ENCODE measurements around the gene PTPRT.

DNA sequence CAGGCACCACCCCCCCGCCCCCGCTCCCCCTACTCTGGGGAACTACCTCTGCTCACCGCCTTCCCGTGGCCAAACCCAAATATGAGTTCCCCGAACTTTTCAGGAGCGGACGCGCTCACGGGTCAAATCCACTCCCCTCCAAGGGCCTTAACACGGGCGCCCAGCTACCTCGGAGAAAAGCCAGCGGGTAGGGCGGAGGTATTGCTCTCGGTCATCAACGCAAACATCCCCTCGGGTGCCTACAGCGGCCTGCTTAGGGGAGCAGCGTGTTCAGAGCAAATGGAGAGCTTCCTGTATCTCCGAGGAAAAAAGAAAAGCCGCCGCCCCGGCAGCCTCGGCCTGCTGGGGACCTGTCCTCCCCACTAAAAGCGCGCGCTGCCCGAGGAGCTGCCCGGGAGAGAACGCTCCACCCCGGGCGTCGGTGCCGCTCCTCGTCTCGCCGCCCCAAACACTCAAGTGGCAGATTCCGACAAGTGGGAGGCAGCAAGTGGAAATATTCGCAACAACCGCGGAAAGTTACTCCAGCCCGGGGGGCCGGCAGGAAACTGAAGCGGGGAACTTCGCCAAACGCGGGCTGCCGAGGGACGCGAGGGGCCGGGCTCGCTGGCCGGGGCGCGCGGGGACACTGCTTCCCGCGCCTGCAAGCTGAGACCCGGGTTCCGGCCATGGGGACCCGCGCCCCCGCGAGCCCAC is 699 bp downstream of the PTPRT start:
- TF ChIP-seq, protein P1, sequence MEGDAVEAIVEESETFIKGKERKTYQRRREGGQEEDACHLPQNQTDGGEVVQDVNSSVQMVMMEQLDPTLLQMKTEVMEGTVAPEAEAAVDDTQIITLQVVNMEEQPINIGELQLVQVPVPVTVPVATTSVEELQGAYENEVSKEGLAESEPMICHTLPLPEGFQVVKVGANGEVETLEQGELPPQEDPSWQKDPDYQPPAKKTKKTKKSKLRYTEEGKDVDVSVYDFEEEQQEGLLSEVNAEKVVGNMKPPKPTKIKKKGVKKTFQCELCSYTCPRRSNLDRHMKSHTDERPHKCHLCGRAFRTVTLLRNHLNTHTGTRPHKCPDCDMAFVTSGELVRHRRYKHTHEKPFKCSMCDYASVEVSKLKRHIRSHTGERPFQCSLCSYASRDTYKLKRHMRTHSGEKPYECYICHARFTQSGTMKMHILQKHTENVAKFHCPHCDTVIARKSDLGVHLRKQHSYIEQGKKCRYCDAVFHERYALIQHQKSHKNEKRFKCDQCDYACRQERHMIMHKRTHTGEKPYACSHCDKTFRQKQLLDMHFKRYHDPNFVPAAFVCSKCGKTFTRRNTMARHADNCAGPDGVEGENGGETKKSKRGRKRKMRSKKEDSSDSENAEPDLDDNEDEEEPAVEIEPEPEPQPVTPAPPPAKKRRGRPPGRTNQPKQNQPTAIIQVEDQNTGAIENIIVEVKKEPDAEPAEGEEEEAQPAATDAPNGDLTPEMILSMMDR (IDR thresholded peaks at IDR 0.05) = no peak
- TF ChIP-seq, protein P2, sequence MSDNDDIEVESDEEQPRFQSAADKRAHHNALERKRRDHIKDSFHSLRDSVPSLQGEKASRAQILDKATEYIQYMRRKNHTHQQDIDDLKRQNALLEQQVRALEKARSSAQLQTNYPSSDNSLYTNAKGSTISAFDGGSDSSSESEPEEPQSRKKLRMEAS (IDR thresholded peaks at IDR 0.05) = no peak
- TF ChIP-seq POLR2A (IDR thresholded peaks at IDR 0.05; ENCODE audit: low read length) = no peak
- no peak for TF ChIP-seq HDAC2 (IDR thresholded peaks at IDR 0.05)
- no peak for TF ChIP-seq CHD4 (IDR thresholded peaks at IDR 0.05; ENCODE audit: borderline replicate concordance)
- no peak for TF ChIP-seq USF2 (IDR thresholded peaks at IDR 0.05)

All from A549 (cell line).